Mesothelial cell of epicardium (in vitro differentiated cells): ENCODE results near the gene TMEM176A. TPM values are rescaled to one million over a fixed set of nuclear protein-coding genes. Genes with fewer than 3 reads are reported as not detected.
"Not testable (repeated sequence)": the region's sequence is repeated elsewhere in the genome, so short reads cannot be mapped to it uniquely, and the experiment has no call there.

Source experiments
- DNase-seq, 2 experiments: peaks; one replicate each; pipeline ENCODE4 v3.0.0; 2021; ENCODE audit warnings: low spot score in 2 of 2; ENCODE audit not compliant: unreplicated experiment in 2 of 2
- H3K27ac Mint-ChIP-seq: 2 replicates; pipeline ENCODE4 v1.8.0; 2021; ENCODE audit warnings: mixed read lengths
- H3K27me3 Mint-ChIP-seq: 2 replicates; pipeline ENCODE4 v1.8.0; 2021; ENCODE audit warnings: low read depth, mixed read lengths
- H3K36me3 Mint-ChIP-seq: 2 replicates; pipeline ENCODE4 v1.8.0; 2021; ENCODE audit warnings: mixed read lengths
- H3K4me1 Mint-ChIP-seq: 2 replicates; pipeline ENCODE4 v1.8.0; 2021; ENCODE audit warnings: mixed read lengths
- H3K4me3 Mint-ChIP-seq: 2 replicates; pipeline ENCODE4 v1.8.0; 2021; ENCODE audit warnings: mild to moderate bottlenecking, moderate library complexity, mixed read lengths
- H3K9me3 Mint-ChIP-seq: 2 replicates; pipeline ENCODE4 v1.8.0; 2021; ENCODE audit warnings: mixed read lengths
- total RNA-seq: library from RNA; stranded (reverse); gene quantifications from 3 replicates; pipeline ENCODE4 v1.2.1, GENCODE V29; 2021
- TF ChIP-seq, protein P1 (sequence below): fragments of 200-600 bp; sonication (generic); IDR thresholded peaks from one replicate; pipeline ENCODE4 v1.5.0; 2021; ENCODE audit warnings: antibody characterized with exemption; ENCODE audit not compliant: unreplicated experiment

The TMEM176A gene
- total RNA-seq, 1 donor from 2014 or later = 2.5 TPM

GRCh38 chr7:150755473-150756099, 45.0 kb upstream of the TMEM176A start:
- no peak overlapping the region for H3K4me3 Mint-ChIP-seq
- no peaks in the 10 kb centered on the region for H3K9me3 Mint-ChIP-seq
- no peaks in the 10 kb centered on the region for H3K4me1 Mint-ChIP-seq
- DNase-seq = no peak
- H3K27me3 Mint-ChIP-seq = peaks cover 37% of the 10 kb centered on the region
- TF ChIP-seq, protein P1, sequence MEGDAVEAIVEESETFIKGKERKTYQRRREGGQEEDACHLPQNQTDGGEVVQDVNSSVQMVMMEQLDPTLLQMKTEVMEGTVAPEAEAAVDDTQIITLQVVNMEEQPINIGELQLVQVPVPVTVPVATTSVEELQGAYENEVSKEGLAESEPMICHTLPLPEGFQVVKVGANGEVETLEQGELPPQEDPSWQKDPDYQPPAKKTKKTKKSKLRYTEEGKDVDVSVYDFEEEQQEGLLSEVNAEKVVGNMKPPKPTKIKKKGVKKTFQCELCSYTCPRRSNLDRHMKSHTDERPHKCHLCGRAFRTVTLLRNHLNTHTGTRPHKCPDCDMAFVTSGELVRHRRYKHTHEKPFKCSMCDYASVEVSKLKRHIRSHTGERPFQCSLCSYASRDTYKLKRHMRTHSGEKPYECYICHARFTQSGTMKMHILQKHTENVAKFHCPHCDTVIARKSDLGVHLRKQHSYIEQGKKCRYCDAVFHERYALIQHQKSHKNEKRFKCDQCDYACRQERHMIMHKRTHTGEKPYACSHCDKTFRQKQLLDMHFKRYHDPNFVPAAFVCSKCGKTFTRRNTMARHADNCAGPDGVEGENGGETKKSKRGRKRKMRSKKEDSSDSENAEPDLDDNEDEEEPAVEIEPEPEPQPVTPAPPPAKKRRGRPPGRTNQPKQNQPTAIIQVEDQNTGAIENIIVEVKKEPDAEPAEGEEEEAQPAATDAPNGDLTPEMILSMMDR = no peak
- H3K36me3 Mint-ChIP-seq = no peaks in the 10 kb centered on the region
- no peak overlapping the region for H3K27ac Mint-ChIP-seq

GRCh38 chr7:150756166-150756565, 44.4 kb upstream of the TMEM176A start:
- peaks cover 34% of the 10 kb centered on the region for H3K27me3 Mint-ChIP-seq
- no peak overlapping the region for H3K27ac Mint-ChIP-seq
- peaks cover under 1% of the 10 kb centered on the region for H3K9me3 Mint-ChIP-seq
- no peaks in the 10 kb centered on the region for H3K4me1 Mint-ChIP-seq
- H3K36me3 Mint-ChIP-seq = no peaks in the 10 kb centered on the region
- no peak overlapping the region for H3K4me3 Mint-ChIP-seq
- TF ChIP-seq, protein P1 = no peak
- DNase-seq = no peak

- no peak for DNase-seq
- Mint-ChIP-seq H3K9me3 (peaks cover 8% of the 10 kb centered on the region), H3K27me3 (peaks cover 31% of the 10 kb centered on the region), H3K4me1 (no peaks in the 10 kb centered on the region), H3K27ac (no peak overlapping the region), H3K4me3 (no peak overlapping the region), H3K36me3 (no peaks in the 10 kb centered on the region)
- TF ChIP-seq, protein P1 = no peak
These were observed 43.7 kb upstream of the TMEM176A start for GRCh38 chr7:150756858-150757257.

GRCh38 chr7:150759479-150759878, 41.1 kb upstream of the TMEM176A start:
- no peak overlapping the region for H3K27ac Mint-ChIP-seq
- no peak overlapping the region for H3K4me3 Mint-ChIP-seq
- TF ChIP-seq, protein P1 = no peak
- no peaks in the 10 kb centered on the region for H3K36me3 Mint-ChIP-seq
- no peaks in the 10 kb centered on the region for H3K4me1 Mint-ChIP-seq
- no peak for DNase-seq
- H3K27me3 Mint-ChIP-seq = peaks cover 25% of the 10 kb centered on the region
- peaks cover 9% of the 10 kb centered on the region for H3K9me3 Mint-ChIP-seq

DNA sequence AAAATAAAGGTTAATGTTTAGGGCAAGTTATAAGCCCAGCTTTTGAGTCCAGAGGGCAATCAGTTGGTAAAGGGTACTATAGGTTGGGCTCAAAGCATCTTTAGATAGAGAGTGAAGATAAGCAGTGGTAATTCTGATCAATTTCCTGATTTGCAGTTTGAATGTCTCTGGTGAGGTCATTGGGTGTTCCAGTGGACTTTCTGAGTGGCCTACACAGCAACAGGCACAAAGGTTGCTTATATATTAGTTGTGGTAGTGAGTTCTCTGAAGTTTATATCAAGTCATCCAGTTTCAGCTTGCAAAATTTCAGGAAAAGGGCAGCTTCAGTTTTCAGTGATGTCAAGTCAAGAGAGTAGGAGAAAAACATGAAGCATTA, 34.2 kb upstream of the TMEM176A start:
- no peaks in the 10 kb centered on the region for H3K4me1 Mint-ChIP-seq
- no peaks in the 10 kb centered on the region for H3K36me3 Mint-ChIP-seq
- H3K9me3 Mint-ChIP-seq = peaks cover 7% of the 10 kb centered on the region
- peaks cover 19% of the 10 kb centered on the region for H3K27me3 Mint-ChIP-seq
- DNase-seq = no peak
- H3K4me3 Mint-ChIP-seq = no peak overlapping the region
- TF ChIP-seq, protein P1 = no peak
- H3K27ac Mint-ChIP-seq = no peak overlapping the region

DNA sequence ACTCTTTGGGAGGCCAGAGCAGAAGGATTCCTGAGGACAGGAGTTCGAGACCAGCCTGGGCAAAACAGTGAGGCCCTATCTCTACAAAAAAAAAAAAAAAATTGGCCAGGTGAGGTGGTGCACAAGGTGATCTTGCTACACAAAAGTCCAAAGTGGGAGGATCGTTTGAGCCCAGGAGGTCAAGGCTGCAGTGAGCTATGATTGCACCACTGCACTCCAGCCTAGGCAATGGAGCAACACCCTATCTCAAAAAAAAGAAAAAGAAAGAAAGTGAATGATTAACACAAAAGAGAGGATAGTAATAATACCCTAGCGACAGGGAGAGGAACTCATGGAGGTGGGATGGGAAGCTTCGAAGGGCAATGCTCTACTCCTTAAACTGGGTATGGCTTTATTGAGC, 30.8 kb upstream of the TMEM176A start:
- Mint-ChIP-seq H3K9me3 (peaks cover 17% of the 10 kb centered on the region), H3K27me3 (peaks cover 16% of the 10 kb centered on the region), H3K36me3 (no peaks in the 10 kb centered on the region), H3K4me3 (no peak overlapping the region), H3K4me1 (no peaks in the 10 kb centered on the region), H3K27ac (no peak overlapping the region)
- no peak for DNase-seq
- TF ChIP-seq, protein P1 = no peak

- peaks cover 33% of the 10 kb centered on the region for H3K27me3 Mint-ChIP-seq
- not testable (repeated sequence) for H3K4me1 Mint-ChIP-seq, DNase-seq, H3K4me3 Mint-ChIP-seq, H3K36me3 Mint-ChIP-seq, H3K27ac Mint-ChIP-seq
- peaks cover 17% of the 10 kb centered on the region for H3K9me3 Mint-ChIP-seq
These were observed 26.4 kb upstream of the TMEM176A start for GRCh38 chr7:150774131-150774530.
